ENCODE data around the gene RGS17.
"Not testable (repeated sequence)": the region's sequence is repeated elsewhere in the genome, so short reads cannot be mapped to it uniquely, and the experiment has no call there.

RGS17 gene

GRCh38 chr6:152983637-152984512, 147.2 kb downstream of the RGS17 start:
- peak; percentile 69 for DNase-seq (ENCODE audit: low read depth)

- peak; percentile 97 for DNase-seq (ENCODE audit: low read depth)
Observed at GRCh38 chr6:152982904-152983636, 148.0 kb downstream of the RGS17 start, which contains the start of gene FBXO5. FBXO5 (minus strand) TSS chr6:152983041; CDS start chr6:152982959, 82 bp downstream.

- no peak for DNase-seq (ENCODE audit: low read depth)
Observed at GRCh38 chr6:152981989-152982903, 148.8 kb downstream of the RGS17 start.

- no peak for DNase-seq (ENCODE audit: low read depth)
Observed at GRCh38 chr6:152981219-152981618, 149.9 kb downstream of the RGS17 start.

GRCh38 chr6:152980656-152981055, 150.4 kb downstream of the RGS17 start:
- no peak for DNase-seq (ENCODE audit: low read depth)

GRCh38 chr6:152979116-152979515, 152.0 kb downstream of the RGS17 start:
- no peak for DNase-seq (ENCODE audit: low read depth)

GRCh38 chr6:152978058-152978457, 153.0 kb downstream of the RGS17 start:
- DNase-seq (ENCODE audit: low read depth) = no peak

GRCh38 chr6:152977556-152977955, 153.5 kb downstream of the RGS17 start:
- DNase-seq (ENCODE audit: low read depth) = no peak

GRCh38 chr6:152976749-152977148, 154.3 kb downstream of the RGS17 start:
- DNase-seq (ENCODE audit: low read depth) = no peak

GRCh38 chr6:152975204-152975915, 155.7 kb downstream of the RGS17 start:
- DNase-seq (ENCODE audit: low read depth) = no peak

GRCh38 chr6:152973916-152974315, 157.2 kb downstream of the RGS17 start:
- DNase-seq (ENCODE audit: low read depth) = no peak

GRCh38 chr6:152969688-152970418, 161.2 kb downstream of the RGS17 start:
- no peak for DNase-seq (ENCODE audit: low read depth)

- DNase-seq (ENCODE audit: low read depth) = not testable (repeated sequence)
Observed at GRCh38 chr6:152966168-152966894, 164.8 kb downstream of the RGS17 start.

- DNase-seq (ENCODE audit: low read depth) = no peak
Observed at GRCh38 chr6:152959333-152959732, 171.7 kb downstream of the RGS17 start.

GRCh38 chr6:152957796-152958195, 173.3 kb downstream of the RGS17 start:
- no peak for DNase-seq (ENCODE audit: low read depth)
